ENCODE data around the gene GTF2IRD1. TPM values are rescaled to one million over a fixed set of nuclear protein-coding genes. Genes with fewer than 3 reads are reported as not detected.
"Not testable (repeated sequence)": the region's sequence is repeated elsewhere in the genome, so short reads cannot be mapped to it uniquely, and the experiment has no call there.

GTF2IRD1 gene
- total and polyA plus RNA-seq, 5 donors = 10.6 to 29.9 (median 20.6) TPM

GRCh38 chr7:74493295-74493694 is 39.6 kb downstream of the GTF2IRD1 start:
- Histone ChIP-seq H3K4me3 (ENCODE audit: low read length) (no peak overlapping the region), H3K27me3 (ENCODE audit: control insufficient read depth, insufficient read depth) (no peaks in the 10 kb centered on the region), H3K27ac (ENCODE audit: low read length) (no peak overlapping the region), H3K9me3 (ENCODE audit: control insufficient read depth, low read length) (no peaks in the 10 kb centered on the region), H3K4me1 (ENCODE audit: control insufficient read depth, insufficient read depth, low read length) (peaks cover 5% of the 10 kb centered on the region)
- ATAC-seq (no peak), DNase-seq (peak in 1 of 3 donors; percentile 14)
- WGBS = 95% methylated on average over 6 of the region's 6 CpGs
- intact Hi-C loops (cut with DNase I) = no loop called here

- intact Hi-C loops (cut with DNase I) = no loop called here
- ATAC-seq (no peak), DNase-seq (peak in 1 of 3 donors; percentile 22)
- Histone ChIP-seq H3K9me3 (ENCODE audit: control insufficient read depth, low read length) (no peaks in the 10 kb centered on the region), H3K27me3 (ENCODE audit: control insufficient read depth, insufficient read depth) (no peaks in the 10 kb centered on the region), H3K4me3 (ENCODE audit: low read length) (no peak overlapping the region), H3K4me1 (ENCODE audit: control insufficient read depth, insufficient read depth, low read length) (peaks cover 5% of the 10 kb centered on the region), H3K27ac (ENCODE audit: low read length) (no peak overlapping the region)
- WGBS = 86% methylated on average over 14 of the region's 14 CpGs
Observed at GRCh38 chr7:74494076-74494548, 40.4 kb downstream of the GTF2IRD1 start.

DNA sequence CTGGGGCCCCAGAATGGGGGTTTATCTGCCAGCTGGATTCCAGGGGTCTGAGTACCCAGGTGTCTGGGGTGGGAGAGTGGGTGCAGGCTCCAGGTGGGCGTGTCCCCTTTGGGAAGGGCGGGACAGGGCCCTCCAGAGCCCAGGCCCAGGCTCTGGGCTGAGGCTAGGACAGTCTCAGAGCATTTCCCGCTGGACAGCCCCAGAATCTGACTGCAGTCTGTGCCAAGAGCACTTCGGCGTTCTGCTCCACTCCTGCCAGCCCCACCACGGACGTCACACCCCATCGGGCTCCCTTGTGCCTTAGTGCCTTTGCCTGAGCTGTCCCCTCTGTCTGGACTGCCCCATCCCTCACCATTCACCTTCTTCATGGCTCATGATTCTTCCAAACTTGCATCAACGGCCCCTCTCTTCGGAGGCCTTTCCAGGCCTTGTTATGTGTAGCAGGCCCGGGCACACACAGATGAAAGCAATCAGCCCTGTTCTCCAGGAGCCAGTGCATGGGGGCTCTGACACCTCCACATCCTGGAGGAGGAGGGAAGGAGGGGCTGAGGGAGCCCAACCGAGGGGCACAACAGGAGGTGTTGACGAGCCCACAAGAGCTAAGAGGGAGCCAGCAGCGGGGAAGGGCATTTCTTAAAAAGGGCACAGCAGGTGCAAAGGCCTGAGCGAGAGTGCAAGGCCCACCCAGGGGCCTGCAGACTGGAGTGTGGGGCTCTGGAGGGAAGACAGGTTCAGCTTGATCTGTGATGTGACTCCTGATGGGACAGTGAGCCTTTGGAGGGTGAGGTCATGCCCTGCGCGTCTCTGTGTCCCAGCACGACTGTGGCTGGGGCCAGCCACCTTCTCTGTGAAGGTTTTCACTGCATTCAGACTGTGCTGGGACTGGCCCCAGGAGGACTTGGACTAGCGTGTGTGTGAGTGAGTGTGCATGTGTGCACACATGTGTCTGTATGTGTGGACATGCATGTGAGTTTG is 41.7 kb downstream of the GTF2IRD1 start:
- H3K4me1 ChIP-seq (ENCODE audit: control insufficient read depth, insufficient read depth, low read length) = peaks cover 5% of the 10 kb centered on the region
- no peak overlapping the region for H3K27ac ChIP-seq (ENCODE audit: low read length)
- WGBS = 61% methylated on average over 19 of the region's 19 CpGs
- no peak overlapping the region for H3K4me3 ChIP-seq (ENCODE audit: low read length)
- ATAC-seq = peak; percentile 58 to 70
- intact Hi-C loops (cut with DNase I) = no loop called here
- no peaks in the 10 kb centered on the region for H3K27me3 ChIP-seq (ENCODE audit: control insufficient read depth, insufficient read depth)
- DNase-seq = peak in 1 of 3 donors; percentile 59
- H3K9me3 ChIP-seq (ENCODE audit: control insufficient read depth, low read length) = no peaks in the 10 kb centered on the region

GRCh38 chr7:74496272-74496671 is 42.6 kb downstream of the GTF2IRD1 start:
- peaks cover 5% of the 10 kb centered on the region for H3K4me1 ChIP-seq (ENCODE audit: control insufficient read depth, insufficient read depth, low read length)
- no peaks in the 10 kb centered on the region for H3K27me3 ChIP-seq (ENCODE audit: control insufficient read depth, insufficient read depth)
- WGBS = 93% methylated on average over 6 of the region's 6 CpGs
- H3K4me3 ChIP-seq (ENCODE audit: low read length) = no peak overlapping the region
- peak in 1 of 3 donors; percentile 3 for DNase-seq
- no peak overlapping the region for H3K27ac ChIP-seq (ENCODE audit: low read length)
- no peak for ATAC-seq
- intact Hi-C loops (cut with DNase I) = no loop called here
- H3K9me3 ChIP-seq (ENCODE audit: control insufficient read depth, low read length) = no peaks in the 10 kb centered on the region

GRCh38 chr7:74496773-74497172 is 43.1 kb downstream of the GTF2IRD1 start:
- intact Hi-C loops (cut with DNase I); H3K9me3 ChIP-seq (ENCODE audit: control insufficient read depth, low read length); H3K4me1 ChIP-seq (ENCODE audit: control insufficient read depth, insufficient read depth, low read length); DNase-seq; ATAC-seq; H3K4me3 ChIP-seq (ENCODE audit: low read length); H3K27me3 ChIP-seq (ENCODE audit: control insufficient read depth, insufficient read depth); H3K27ac ChIP-seq (ENCODE audit: low read length): not testable (repeated sequence)
- 64% methylated on average over 3 of the region's 3 CpGs for WGBS

DNA sequence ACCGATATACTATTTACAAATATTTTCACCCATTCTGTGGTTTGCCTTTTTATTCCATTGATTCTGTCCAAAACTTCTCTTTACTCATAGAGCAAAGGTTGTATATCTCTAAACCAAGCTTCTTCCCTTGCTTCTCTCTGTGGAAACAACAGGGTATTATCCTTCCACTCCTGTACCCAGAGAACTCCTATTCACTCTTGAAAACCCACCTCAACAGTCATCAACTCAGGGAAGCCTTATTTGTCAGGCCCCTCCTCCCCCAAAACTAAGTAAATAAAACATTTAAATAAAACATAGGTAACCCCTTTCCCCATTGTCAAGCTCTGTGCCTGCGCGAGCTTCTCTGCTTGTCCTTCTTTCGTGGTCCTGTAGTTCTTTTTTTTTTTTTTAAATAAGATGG is 44.6 kb downstream of the GTF2IRD1 start:
- no peak for ATAC-seq
- WGBS = 96% methylated on average over 4 of the region's 4 CpGs
- intact Hi-C loops (cut with DNase I) = no loop called here
- no peak overlapping the region for H3K27ac ChIP-seq (ENCODE audit: low read length)
- no peaks in the 10 kb centered on the region for H3K9me3 ChIP-seq (ENCODE audit: control insufficient read depth, low read length)
- no peaks in the 10 kb centered on the region for H3K27me3 ChIP-seq (ENCODE audit: control insufficient read depth, insufficient read depth)
- no peak for DNase-seq
- H3K4me1 ChIP-seq (ENCODE audit: control insufficient read depth, insufficient read depth, low read length) = peaks cover 5% of the 10 kb centered on the region
- no peak overlapping the region for H3K4me3 ChIP-seq (ENCODE audit: low read length)

- H3K27ac ChIP-seq (ENCODE audit: low read length) = no peak overlapping the region
- H3K4me1 ChIP-seq (ENCODE audit: control insufficient read depth, insufficient read depth, low read length) = peaks cover 5% of the 10 kb centered on the region
- DNase-seq (no peak), ATAC-seq (peak; percentile 35 to 48)
- H3K27me3 ChIP-seq (ENCODE audit: control insufficient read depth, insufficient read depth) = no peaks in the 10 kb centered on the region
- 68% methylated on average over 8 of the region's 8 CpGs for WGBS
- intact Hi-C loops (cut with DNase I) = no loop called here
- no peaks in the 10 kb centered on the region for H3K9me3 ChIP-seq (ENCODE audit: control insufficient read depth, low read length)
- H3K4me3 ChIP-seq (ENCODE audit: low read length) = no peak overlapping the region
Observed at GRCh38 chr7:74498996-74499834, 45.5 kb downstream of the GTF2IRD1 start.

DNA sequence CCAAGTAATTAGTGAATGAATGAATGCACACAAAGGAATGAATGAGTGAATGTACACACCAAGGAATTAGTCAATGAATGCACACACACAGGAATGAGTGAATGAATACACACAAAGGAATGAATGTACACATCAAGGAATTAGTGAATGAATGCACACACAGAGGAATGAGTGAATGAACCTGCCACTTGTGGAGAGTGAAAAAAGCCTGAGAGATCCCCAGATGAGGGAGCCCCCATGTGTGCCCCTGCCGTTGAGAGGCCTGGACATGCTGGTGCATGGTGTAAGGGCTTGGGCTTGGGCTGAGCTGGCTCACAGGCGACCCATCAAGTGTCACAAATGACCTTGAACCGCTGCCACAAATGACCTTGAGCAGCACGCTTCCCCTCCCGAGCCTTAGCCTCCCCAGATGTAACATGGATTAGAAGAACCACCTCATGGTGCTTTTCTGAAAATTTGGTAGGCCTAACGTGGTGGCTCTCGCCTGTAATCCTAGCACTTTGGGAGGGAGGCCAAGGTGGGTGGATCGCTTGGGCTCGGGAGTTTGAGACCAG is 46.2 kb downstream of the GTF2IRD1 start:
- Histone ChIP-seq H3K4me1 (ENCODE audit: control insufficient read depth, insufficient read depth, low read length) (peaks cover 5% of the 10 kb centered on the region), H3K4me3 (ENCODE audit: low read length) (no peak overlapping the region), H3K27me3 (ENCODE audit: control insufficient read depth, insufficient read depth) (no peaks in the 10 kb centered on the region), H3K9me3 (ENCODE audit: control insufficient read depth, low read length) (no peaks in the 10 kb centered on the region), H3K27ac (ENCODE audit: low read length) (no peak overlapping the region)
- no peak for DNase-seq
- intact Hi-C loops (cut with DNase I) = no loop called here
- WGBS = 76% methylated on average over 9 of the region's 9 CpGs
- ATAC-seq = no peak

GRCh38 chr7:74501298-74501697 is 47.6 kb downstream of the GTF2IRD1 start:
- WGBS = 67% methylated on average over 10 of the region's 10 CpGs
- intact Hi-C loops (cut with DNase I) = no loop called here
- H3K4me3 ChIP-seq (ENCODE audit: low read length) = no peak overlapping the region
- peak overlapping the region; percentile 9 for H3K27ac ChIP-seq (ENCODE audit: low read length)
- peaks cover 4% of the 10 kb centered on the region for H3K4me1 ChIP-seq (ENCODE audit: control insufficient read depth, insufficient read depth, low read length)
- peak; percentile 57 to 87 (median 76) for DNase-seq
- no peaks in the 10 kb centered on the region for H3K27me3 ChIP-seq (ENCODE audit: control insufficient read depth, insufficient read depth)
- no peaks in the 10 kb centered on the region for H3K9me3 ChIP-seq (ENCODE audit: control insufficient read depth, low read length)
- peak; percentile 49 to 58 for ATAC-seq

GRCh38 chr7:74502216-74502891 is 48.6 kb downstream of the GTF2IRD1 start:
- Histone ChIP-seq H3K27me3 (ENCODE audit: control insufficient read depth, insufficient read depth) (no peaks in the 10 kb centered on the region), H3K27ac (ENCODE audit: low read length) (peak overlapping the region; percentile 33), H3K9me3 (ENCODE audit: control insufficient read depth, low read length) (no peaks in the 10 kb centered on the region), H3K4me3 (ENCODE audit: low read length) (no peak overlapping the region), H3K4me1 (ENCODE audit: control insufficient read depth, insufficient read depth, low read length) (no peaks in the 10 kb centered on the region)
- DNase-seq = peak in 2 of 3 donors; percentile 64 to 82
- 73% methylated on average over 14 of the region's 14 CpGs for WGBS
- peak; percentile 31 to 40 for ATAC-seq
- intact Hi-C loops (cut with DNase I) = no loop called here
